K562 (cell line): ENCODE measurements around the gene FOXD2. TPM values are rescaled to one million over a fixed set of nuclear protein-coding genes. Genes with fewer than 3 reads are reported as not detected.

Source experiments
- ATAC-seq: fragments of 200-7000 bp; cut with Tn5 transposase; 3 replicates; pipeline ENCODE4 v1.9.1; 2020; ENCODE audit warnings: moderate library complexity
- BruUV-seq: library from RNA; stranded (reverse); fragments of 400-500 nt; replicated peaks from 2 replicates; lab custom pipeline; 2021; lab: Mats Ljungman, UMichigan
- CTCF ChIA-PET: fragments of 300-600 bp; formaldehyde crosslinking; extraction: SDS; loops from one replicate; lab custom pipeline; 2021; ENCODE audit warnings: low intra/inter-chr PET ratio; lab: Yijun Ruan, JAX
- POLR2A ChIA-PET: fragments of 300-600, 350-650 bp; sonication (Branson Sonifier 250); formaldehyde crosslinking; extraction: SDS; loops from one replicate; lab custom pipeline; 2021; ENCODE audit warnings: antibody characterized with exemption, inconsistent platforms; lab: Yijun Ruan, JAX
- DNase-seq, 4 experiments: peaks; one replicate each; pipeline versions ENCODE4 v3.0.0 to v3.0.0-alpha.2; 2011 to 2018; ENCODE audit warnings: low spot score in 3 of 4, mixed read lengths in 3 of 4; ENCODE audit errors: extremely low read depth in 1 of 4
- FAIRE-seq: peaks from 2 replicates; lab custom pipeline; 2011; peaks lifted over from hg19 to GRCh38; lab: Jason Lieb, UNC
- H2AFZ ChIP-seq: 2 replicates; pipeline ENCODE4 v1.6.0; 2011; ENCODE audit warnings: low read depth, low read length, control low read depth, inconsistent platforms
- H3K27ac ChIP-seq: fragments of 200-600 bp; 3 replicates; pipeline ENCODE4 v1.8.0; 2011; ENCODE audit warnings: low read depth, mild to moderate bottlenecking, control low read depth, inconsistent platforms, low read length, moderate library complexity, mixed read lengths; ENCODE audit errors: extremely low read depth
- H3K27me3 ChIP-seq, 2 experiments: fragments of 300-600 bp in 1 of 2; 2 replicates in 1 of 2; 3 replicates in 1 of 2; pipeline versions ENCODE4 v1.6.0 to v1.8.0; 2011; ENCODE audit warnings: inconsistent platforms in 2 of 2, low read length in 2 of 2, mild to moderate bottlenecking in 1 of 2, mixed read lengths in 1 of 2, moderate library complexity in 1 of 2; ENCODE audit not compliant: control insufficient read depth in 2 of 2, insufficient read depth in 2 of 2
- H3K36me3 ChIP-seq: fragments of 300-600 bp; 3 replicates; pipeline ENCODE4 v1.8.0; 2011; ENCODE audit warnings: mild to moderate bottlenecking, low read length, inconsistent platforms; ENCODE audit not compliant: control insufficient read depth, insufficient read depth
- H3K4me1 ChIP-seq, 2 experiments: fragments of 200-600 bp in 1 of 2; replicated peaks in 1 of 2; 2 replicates in 1 of 2; 3 replicates in 1 of 2; pipeline versions ENCODE4 v1.5.1 to v1.8.0; 2011; ENCODE audit warnings: inconsistent platforms in 2 of 2, low read length in 2 of 2, mild to moderate bottlenecking in 1 of 2, mixed read lengths in 1 of 2, moderate library complexity in 1 of 2; ENCODE audit not compliant: control insufficient read depth in 2 of 2, insufficient read depth in 2 of 2
- H3K4me2 ChIP-seq: 2 replicates; pipeline ENCODE4 v1.6.1; 2011; ENCODE audit warnings: low read length, control low read depth, inconsistent platforms, mixed read lengths; ENCODE audit not compliant: insufficient read depth
- H3K4me3 ChIP-seq: fragments of 200-600 bp; sonication (generic), shearing (Covaris generic); 2 replicates; pipeline ENCODE4 v1.5.1; 2016; ENCODE audit warnings: control low read depth, inconsistent platforms
- H3K79me2 ChIP-seq: fragments of 200-600 bp; 3 replicates; pipeline ENCODE4 v1.8.0; 2011; ENCODE audit warnings: low read length, inconsistent platforms; ENCODE audit not compliant: control insufficient read depth, insufficient read depth
- H3K9ac ChIP-seq, 2 experiments: 2 replicates each; pipeline versions ENCODE4 v1.6.0 to v1.6.1; 2011; ENCODE audit warnings: low read depth in 2 of 2, low read length in 2 of 2, control low read depth in 1 of 2, inconsistent platforms in 1 of 2, mild to moderate bottlenecking in 1 of 2, mixed read lengths in 1 of 2; ENCODE audit not compliant: insufficient read depth in 1 of 2
- H3K9me1 ChIP-seq: one replicate; pipeline ENCODE4 v1.6.0; 2011; ENCODE audit warnings: inconsistent platforms, mild to moderate bottlenecking, low read length, moderate library complexity; ENCODE audit not compliant: control insufficient read depth, insufficient read depth
- H3K9me3 ChIP-seq: replicated peaks from 2 replicates; pipeline ENCODE4 v1.5.1; 2011; ENCODE audit warnings: low read depth, low read length, inconsistent platforms; ENCODE audit not compliant: control insufficient read depth, insufficient read depth
- H4K20me1 ChIP-seq: replicated peaks from 2 replicates; pipeline ENCODE4 v1.6.1; 2011; ENCODE audit warnings: low read length, inconsistent platforms, mixed read lengths; ENCODE audit not compliant: control insufficient read depth, insufficient read depth
- ATF7 ChIP-seq: fragments of 450-650 bp; IDR thresholded peaks from 2 replicates; pipeline ENCODE4 v1.7.1; 2014; ENCODE audit warnings: mild to moderate bottlenecking, moderate library complexity
- CHD2 ChIP-seq: IDR thresholded peaks from 2 replicates; pipeline ENCODE4 v1.6.1; 2011; ENCODE audit warnings: low read depth, low read length
- ETV6 ChIP-seq, 3 experiments: fragments of 150-350 bp in 1 of 3; sonication (generic) in 1 of 3; formaldehyde crosslinking in 1 of 3; IDR thresholded peaks; 2 replicates each; pipeline versions ENCODE4 v1.6.1 to v1.8.0; 2014 to 2022; ENCODE audit warnings: borderline replicate concordance in 2 of 3, low read depth in 2 of 3, antibody characterized with exemption in 1 of 3, low read length in 1 of 3, mild to moderate bottlenecking in 1 of 3, missing genetic modification reagents in 1 of 3
- MEF2A ChIP-seq: IDR thresholded peaks from 2 replicates; pipeline ENCODE4 v1.6.1; 2011; ENCODE audit warnings: low read depth, mild to moderate bottlenecking, low read length, moderate library complexity; ENCODE audit not compliant: control insufficient read depth
- RNF2 ChIP-seq: sonication (generic); IDR thresholded peaks from 2 replicates; pipeline ENCODE4 v1.6.1; 2016
- SPI1 ChIP-seq: IDR thresholded peaks from 2 replicates; pipeline ENCODE4 v1.6.1; 2011; ENCODE audit warnings: low read depth, low read length, control low read depth, borderline replicate concordance
- ZNF134 ChIP-seq: fragments of 250-450 bp; sonication (Bioruptor Pico); conservative IDR thresholded peaks from 2 replicates; pipeline ENCODE4 v1.4.0; 2020
- ZNF3 ChIP-seq: fragments of 250-450 bp; sonication (Bioruptor Pico); IDR thresholded peaks from 2 replicates; pipeline ENCODE4 v1.5.0; 2021; ENCODE audit warnings: mild to moderate bottlenecking, moderate library complexity
- ZNF766 ChIP-seq: fragments of 200-800 bp; sonication (Bioruptor generic); conservative IDR thresholded peaks from 2 replicates; pipeline ENCODE4 v1.6.1; 2016; ENCODE audit warnings: missing genetic modification characterization, missing compliant biosample characterization
- WGBS: fragments of 100-300 bp; shearing (Covaris generic); methylation state at CpG from one replicate; pipeline ENCODE4 v1.1.6; 2016; ENCODE audit warnings: low coverage, mixed read lengths; ENCODE audit not compliant: insufficient coverage; ENCODE audit errors: missing lambda C conversion rate; 5-methylcytosine and 5-hydroxymethylcytosine counted together
- in situ Hi-C: fragments of 300-500 bp; cut with MboI; formaldehyde crosslinking; loops from 4 replicates; pipeline ENCODE4 v1.15.0; 2018; ENCODE audit warnings: inconsistent platforms, mixed read lengths
- intact Hi-C: fragments of 100-400 bp; cut with micrococcal nuclease; formaldehyde crosslinking; loops from 2 replicates; pipeline ENCODE4 v1.14.2; 2022
- polyA plus RNA-seq, 8 experiments: library from polyadenylated mRNA; depleted of rRNA in 4 of 8; stranded (reverse) in 5 of 8; unstranded in 3 of 8; fragments of >200 nt; fragmentation: Nextera tagmentation in 2 of 8; fragmentation: Illumina TruSeq in 1 of 8; extraction: Ambion mirVana in 2 of 8; extraction: Trizol in 1 of 8; gene quantifications; 2 replicates each; pipeline versions ENCODE4 v1.2.1 to v1.2.3, GENCODE V29; 2011 to 2014; ENCODE audit warnings: inconsistent platforms in 1 of 8, missing spikeins in 1 of 8
- total RNA-seq, 7 experiments: library from RNA; depleted of rRNA in 6 of 7; stranded (reverse); fragments of >200 nt in 6 of 7; fragmentation: Illumina TruSeq in 2 of 7; extraction: Trizol in 2 of 7; gene quantifications; 2 replicates each; pipeline versions ENCODE4 v1.2.1 to v1.2.3, GENCODE V29; 2011 to 2021; ENCODE audit warnings: low replicate concordance in 1 of 7
- TF ChIP-seq, protein P1 (sequence below): fragments of 250-450 bp; sonication (Bioruptor Pico); IDR thresholded peaks from 2 replicates; pipeline ENCODE4 v1.6.1; 2021; ENCODE audit warnings: mild to moderate bottlenecking
- TF ChIP-seq, protein P2 (sequence below): fragments of 200-600 bp; sonication (generic); IDR thresholded peaks from one replicate; pipeline ENCODE4 v1.6.1; 2012; ENCODE audit warnings: mild to moderate bottlenecking, low read depth, low read length, inconsistent platforms

Gene FOXD2
- total and polyA plus RNA-seq, 9 of the 15 experiments (the other 6 are each of a cell fraction or from before 2014, with no cell fraction given) = 0.06 to 1.2 (median 0.22) TPM

DNA sequence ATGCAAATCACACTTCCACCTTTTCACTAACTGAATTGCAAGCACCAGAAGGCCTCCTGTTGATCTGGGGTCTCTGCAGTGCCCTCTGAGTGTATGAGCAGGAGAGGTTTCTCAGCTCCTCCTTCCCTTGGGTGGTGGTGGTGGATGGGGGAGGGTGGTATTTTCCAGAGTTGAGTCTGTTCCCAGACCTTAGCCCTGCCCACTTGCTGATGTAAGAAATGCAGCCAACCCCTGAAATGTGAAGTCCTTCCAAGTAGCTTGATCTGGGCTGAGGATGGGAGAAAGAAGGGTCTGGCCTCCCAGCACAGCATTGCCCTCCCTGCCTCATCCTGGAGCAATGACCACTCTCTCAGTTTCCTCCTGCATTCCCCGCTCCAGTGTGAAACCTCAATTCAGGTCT lies 6.3 kb upstream of the FOXD2 start:
- 92% methylated on average over 1 of the region's 1 CpG for WGBS
- H3K9me1 ChIP-seq = no peaks in the 10 kb centered on the region
- DNase-seq (peak in 1 of 4 experiments; percentile 25), FAIRE-seq (no peak), ATAC-seq (peak; percentile 16)
- H3K9ac ChIP-seq = no peak overlapping the region
- H3K79me2 ChIP-seq = 0 out of 3 replicates have a peak, but pooled peaks cover under 1% of the 10 kb centered on the region
- CTCF ChIA-PET = interaction anchor here (1.2 to 1.5 kb wide), 2 partner anchors 294 to 295 kb away, joined by 3 to 5 read pairs; no protein-coding TSS in a partner anchor
- no peak overlapping the region for H3K4me2 ChIP-seq
- POLR2A ChIA-PET = interaction anchor here (0.6 to 1.6 kb wide), 4 partner anchors 9 to 295 kb away, joined by 3 to 8 read pairs (median 4); partner anchors contain the start of gene CMPK1
- H3K27me3 ChIP-seq = no peaks in the 10 kb centered on the region
- peaks cover 20% of the 10 kb centered on the region for H4K20me1 ChIP-seq
- in situ Hi-C loops (loop anchor here (5.0 kb wide), 1 partner anchor 281 kb away; no protein-coding TSS in a partner anchor), intact Hi-C loops (loop anchor here (5.0 to 10.0 kb wide), 2 partner anchors 86 to 193 kb away; no protein-coding TSS in a partner anchor)
- H3K4me3 ChIP-seq = no peak overlapping the region
- no TSS peak for BruUV-seq
- peaks cover 4% of the 10 kb centered on the region; the same call in 2 of the 3 replicates for H3K36me3 ChIP-seq
- no peak overlapping the region; the same call in 1 of the 2 replicates for H2AFZ ChIP-seq
- no peaks in the 10 kb centered on the region for H3K9me3 ChIP-seq
- H3K4me1 ChIP-seq = peaks cover 14 to 27% of the 10 kb centered on the region in 2 experiments
- H3K27ac ChIP-seq = no peak overlapping the region
- TF ChIP-seq ATF7 = no peak
- TF ChIP-seq ZNF134 (CRISPR knock-in tag) = no peak
- no peak for TF ChIP-seq ZNF3
- no peak for TF ChIP-seq MEF2A
- no peak for TF ChIP-seq RNF2
- TF ChIP-seq, protein P1, sequence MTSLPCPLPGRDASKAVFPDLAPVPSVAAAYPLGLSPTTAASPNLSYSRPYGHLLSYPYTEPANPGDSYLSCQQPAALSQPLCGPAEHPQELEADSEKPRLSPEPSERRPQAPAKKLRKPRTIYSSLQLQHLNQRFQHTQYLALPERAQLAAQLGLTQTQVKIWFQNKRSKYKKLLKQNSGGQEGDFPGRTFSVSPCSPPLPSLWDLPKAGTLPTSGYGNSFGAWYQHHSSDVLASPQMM (CRISPR knock-in tag) = no peak
- no peak for TF ChIP-seq ETV6 (IDR thresholded peaks at IDR 0.05; ENCODE audit: borderline replicate concordance in 1 of 2, low read depth in 2 of 2, low read length in 1 of 2)
- no peak for TF ChIP-seq ETV6 (CRISPR knock-in tag; IDR thresholded peaks at IDR 0.05; ENCODE audit: borderline replicate concordance)
- 0 out of 2 replicates have a peak, but pooled peaks have one; percentile 35 for TF ChIP-seq ZNF766 (CRISPR knock-in tag)
- TF ChIP-seq SPI1 = no peak
- no peak for TF ChIP-seq CHD2
- TF ChIP-seq, protein P2, sequence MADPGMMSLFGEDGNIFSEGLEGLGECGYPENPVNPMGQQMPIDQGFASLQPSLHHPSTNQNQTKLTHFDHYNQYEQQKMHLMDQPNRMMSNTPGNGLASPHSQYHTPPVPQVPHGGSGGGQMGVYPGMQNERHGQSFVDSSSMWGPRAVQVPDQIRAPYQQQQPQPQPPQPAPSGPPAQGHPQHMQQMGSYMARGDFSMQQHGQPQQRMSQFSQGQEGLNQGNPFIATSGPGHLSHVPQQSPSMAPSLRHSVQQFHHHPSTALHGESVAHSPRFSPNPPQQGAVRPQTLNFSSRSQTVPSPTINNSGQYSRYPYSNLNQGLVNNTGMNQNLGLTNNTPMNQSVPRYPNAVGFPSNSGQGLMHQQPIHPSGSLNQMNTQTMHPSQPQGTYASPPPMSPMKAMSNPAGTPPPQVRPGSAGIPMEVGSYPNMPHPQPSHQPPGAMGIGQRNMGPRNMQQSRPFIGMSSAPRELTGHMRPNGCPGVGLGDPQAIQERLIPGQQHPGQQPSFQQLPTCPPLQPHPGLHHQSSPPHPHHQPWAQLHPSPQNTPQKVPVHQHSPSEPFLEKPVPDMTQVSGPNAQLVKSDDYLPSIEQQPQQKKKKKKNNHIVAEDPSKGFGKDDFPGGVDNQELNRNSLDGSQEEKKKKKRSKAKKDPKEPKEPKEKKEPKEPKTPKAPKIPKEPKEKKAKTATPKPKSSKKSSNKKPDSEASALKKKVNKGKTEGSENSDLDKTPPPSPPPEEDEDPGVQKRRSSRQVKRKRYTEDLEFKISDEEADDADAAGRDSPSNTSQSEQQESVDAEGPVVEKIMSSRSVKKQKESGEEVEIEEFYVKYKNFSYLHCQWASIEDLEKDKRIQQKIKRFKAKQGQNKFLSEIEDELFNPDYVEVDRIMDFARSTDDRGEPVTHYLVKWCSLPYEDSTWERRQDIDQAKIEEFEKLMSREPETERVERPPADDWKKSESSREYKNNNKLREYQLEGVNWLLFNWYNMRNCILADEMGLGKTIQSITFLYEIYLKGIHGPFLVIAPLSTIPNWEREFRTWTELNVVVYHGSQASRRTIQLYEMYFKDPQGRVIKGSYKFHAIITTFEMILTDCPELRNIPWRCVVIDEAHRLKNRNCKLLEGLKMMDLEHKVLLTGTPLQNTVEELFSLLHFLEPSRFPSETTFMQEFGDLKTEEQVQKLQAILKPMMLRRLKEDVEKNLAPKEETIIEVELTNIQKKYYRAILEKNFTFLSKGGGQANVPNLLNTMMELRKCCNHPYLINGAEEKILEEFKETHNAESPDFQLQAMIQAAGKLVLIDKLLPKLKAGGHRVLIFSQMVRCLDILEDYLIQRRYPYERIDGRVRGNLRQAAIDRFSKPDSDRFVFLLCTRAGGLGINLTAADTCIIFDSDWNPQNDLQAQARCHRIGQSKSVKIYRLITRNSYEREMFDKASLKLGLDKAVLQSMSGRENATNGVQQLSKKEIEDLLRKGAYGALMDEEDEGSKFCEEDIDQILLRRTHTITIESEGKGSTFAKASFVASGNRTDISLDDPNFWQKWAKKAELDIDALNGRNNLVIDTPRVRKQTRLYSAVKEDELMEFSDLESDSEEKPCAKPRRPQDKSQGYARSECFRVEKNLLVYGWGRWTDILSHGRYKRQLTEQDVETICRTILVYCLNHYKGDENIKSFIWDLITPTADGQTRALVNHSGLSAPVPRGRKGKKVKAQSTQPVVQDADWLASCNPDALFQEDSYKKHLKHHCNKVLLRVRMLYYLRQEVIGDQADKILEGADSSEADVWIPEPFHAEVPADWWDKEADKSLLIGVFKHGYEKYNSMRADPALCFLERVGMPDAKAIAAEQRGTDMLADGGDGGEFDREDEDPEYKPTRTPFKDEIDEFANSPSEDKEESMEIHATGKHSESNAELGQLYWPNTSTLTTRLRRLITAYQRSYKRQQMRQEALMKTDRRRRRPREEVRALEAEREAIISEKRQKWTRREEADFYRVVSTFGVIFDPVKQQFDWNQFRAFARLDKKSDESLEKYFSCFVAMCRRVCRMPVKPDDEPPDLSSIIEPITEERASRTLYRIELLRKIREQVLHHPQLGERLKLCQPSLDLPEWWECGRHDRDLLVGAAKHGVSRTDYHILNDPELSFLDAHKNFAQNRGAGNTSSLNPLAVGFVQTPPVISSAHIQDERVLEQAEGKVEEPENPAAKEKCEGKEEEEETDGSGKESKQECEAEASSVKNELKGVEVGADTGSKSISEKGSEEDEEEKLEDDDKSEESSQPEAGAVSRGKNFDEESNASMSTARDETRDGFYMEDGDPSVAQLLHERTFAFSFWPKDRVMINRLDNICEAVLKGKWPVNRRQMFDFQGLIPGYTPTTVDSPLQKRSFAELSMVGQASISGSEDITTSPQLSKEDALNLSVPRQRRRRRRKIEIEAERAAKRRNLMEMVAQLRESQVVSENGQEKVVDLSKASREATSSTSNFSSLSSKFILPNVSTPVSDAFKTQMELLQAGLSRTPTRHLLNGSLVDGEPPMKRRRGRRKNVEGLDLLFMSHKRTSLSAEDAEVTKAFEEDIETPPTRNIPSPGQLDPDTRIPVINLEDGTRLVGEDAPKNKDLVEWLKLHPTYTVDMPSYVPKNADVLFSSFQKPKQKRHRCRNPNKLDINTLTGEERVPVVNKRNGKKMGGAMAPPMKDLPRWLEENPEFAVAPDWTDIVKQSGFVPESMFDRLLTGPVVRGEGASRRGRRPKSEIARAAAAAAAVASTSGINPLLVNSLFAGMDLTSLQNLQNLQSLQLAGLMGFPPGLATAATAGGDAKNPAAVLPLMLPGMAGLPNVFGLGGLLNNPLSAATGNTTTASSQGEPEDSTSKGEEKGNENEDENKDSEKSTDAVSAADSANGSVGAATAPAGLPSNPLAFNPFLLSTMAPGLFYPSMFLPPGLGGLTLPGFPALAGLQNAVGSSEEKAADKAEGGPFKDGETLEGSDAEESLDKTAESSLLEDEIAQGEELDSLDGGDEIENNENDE = no peak
